GM19468 (cell line): ENCODE measurements around the gene KIF5A.
"Not testable (repeated sequence)": the region's sequence is repeated elsewhere in the genome, so short reads cannot be mapped to it uniquely, and the experiment has no call there.

Experiments used
- ATAC-seq: cut with Tn5 transposase; IDR thresholded peaks from one replicate; pipeline ENCODE4 v1.9.1; 2021; ENCODE audit warnings: mild to moderate bottlenecking, moderate library complexity, moderate number of reproducible peaks; ENCODE audit not compliant: unreplicated experiment; ENCODE audit errors: extremely low read depth

The KIF5A gene

DNA sequence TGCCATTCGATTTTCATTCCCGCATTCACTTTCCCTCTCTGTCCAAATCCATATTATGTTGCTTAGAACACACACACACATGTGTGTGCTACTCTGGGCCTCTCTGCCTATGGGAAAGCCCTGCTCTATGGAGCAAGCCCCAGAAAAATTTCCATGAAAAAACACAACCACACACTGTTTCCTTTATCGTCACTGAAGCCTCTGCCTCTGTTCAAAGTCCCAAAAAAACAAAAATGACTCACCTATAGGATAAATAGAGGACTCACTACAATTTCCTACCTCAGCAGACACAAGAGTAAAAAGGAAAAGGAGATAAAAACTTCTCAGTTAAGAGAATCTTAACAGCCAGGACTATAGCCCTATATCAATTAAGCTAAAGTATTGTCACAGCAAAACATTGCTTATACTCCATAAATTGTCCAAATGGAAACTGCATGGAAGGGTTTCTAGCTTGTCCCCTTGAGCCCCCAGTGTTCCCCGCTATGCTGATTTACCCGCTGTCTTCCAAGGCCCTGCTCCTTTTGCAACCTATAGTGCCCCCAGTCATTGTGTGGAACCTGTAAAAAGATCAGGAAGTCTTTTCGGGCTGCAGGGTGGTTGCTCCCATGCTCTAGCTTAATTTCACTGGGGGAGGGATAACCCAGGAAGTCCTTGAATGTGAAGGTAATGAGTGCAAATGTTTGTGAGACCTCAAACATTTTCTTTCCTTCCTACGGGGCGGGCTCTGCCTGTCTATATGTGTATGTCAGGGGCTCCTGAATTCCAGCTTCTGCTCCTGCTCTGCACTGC is 30.0 kb downstream of the KIF5A start:
- ATAC-seq: no peak

GRCh38 chr12:57580466-57580795 is 30.6 kb downstream of the KIF5A start:
- ATAC-seq: no peak

DNA sequence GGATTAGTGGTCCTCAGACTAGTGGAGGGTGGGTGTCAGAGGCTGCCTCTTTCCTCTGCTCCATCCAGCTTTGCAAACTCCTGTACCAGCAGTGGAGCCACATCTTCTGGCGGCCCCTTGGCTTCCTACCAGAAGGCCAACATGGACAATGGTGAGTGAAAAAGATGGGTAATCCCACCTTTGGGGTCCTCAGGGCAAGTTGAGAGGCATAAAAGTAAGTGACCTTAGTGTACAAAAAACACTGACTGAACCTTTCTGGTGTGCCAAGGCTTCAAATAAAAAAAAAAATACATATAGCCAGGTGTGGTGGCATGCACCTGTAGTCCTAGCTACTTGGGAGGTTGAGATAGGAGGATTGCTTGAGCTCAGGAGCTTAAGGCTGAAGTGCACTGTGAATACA is 32.0 kb downstream of the KIF5A start:
- no peak for ATAC-seq

GRCh38 chr12:57582440-57582839 is 32.6 kb downstream of the KIF5A start:
- no peak for ATAC-seq

DNA sequence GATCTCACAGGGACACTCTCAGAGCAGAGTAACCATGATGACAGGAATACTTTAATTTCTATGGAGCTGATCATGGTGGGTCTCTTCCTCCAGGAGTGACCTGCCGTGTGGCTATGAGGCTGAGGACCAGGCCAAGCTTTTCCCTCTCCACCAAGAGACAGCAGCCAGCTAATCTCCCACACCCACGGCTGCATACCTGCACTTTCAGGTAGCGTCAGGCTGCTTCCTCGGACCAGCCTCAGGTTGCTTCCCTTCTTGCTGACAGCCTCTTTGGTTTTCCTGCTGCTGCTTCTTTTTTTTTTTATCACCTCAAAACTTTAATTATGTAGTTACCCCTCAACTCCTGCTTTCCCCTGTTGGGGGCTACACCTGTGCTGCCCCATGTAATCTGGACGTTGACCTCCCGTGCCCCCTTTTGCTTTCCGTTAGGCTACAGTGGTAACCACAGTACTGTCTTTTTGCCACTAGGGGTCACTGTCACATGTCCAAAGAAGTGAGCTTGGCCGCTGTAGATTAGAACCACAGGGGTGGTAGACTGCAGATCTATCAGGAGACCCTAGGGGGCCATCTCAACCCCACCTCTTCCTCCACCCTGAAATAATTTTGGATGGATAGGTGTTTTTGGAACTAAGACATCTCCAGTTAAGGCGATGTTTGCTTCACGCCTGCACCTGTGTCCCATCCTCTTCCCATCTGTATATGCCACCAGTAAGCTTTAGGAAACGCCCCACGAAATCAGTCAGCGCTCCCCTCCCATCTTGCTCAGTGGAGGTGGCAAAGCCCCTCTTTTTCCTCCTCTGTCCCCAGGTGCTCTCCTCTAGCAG is 33.4 kb downstream of the KIF5A start:
- peak; percentile 80 for ATAC-seq

DNA sequence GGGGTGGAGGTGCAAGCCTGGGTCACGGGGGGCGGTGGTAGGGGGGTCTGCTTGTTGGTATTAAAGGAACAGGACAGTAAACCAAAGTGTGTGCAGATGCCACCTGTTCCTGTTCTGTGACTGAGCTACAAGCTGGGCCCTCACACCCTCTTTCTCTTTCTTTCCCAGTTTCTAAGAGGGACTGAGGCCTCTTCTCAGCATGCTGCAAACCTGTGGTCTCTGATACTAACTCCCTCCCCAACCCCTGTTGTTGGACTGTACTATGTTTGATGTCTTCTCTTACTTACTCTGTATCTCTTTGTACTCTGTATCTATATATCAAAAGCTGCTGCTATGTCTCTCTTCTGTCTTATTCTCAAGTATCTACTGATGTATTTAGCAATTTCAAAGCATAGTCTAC is 34.2 kb downstream of the KIF5A start:
- ATAC-seq: no peak

DNA sequence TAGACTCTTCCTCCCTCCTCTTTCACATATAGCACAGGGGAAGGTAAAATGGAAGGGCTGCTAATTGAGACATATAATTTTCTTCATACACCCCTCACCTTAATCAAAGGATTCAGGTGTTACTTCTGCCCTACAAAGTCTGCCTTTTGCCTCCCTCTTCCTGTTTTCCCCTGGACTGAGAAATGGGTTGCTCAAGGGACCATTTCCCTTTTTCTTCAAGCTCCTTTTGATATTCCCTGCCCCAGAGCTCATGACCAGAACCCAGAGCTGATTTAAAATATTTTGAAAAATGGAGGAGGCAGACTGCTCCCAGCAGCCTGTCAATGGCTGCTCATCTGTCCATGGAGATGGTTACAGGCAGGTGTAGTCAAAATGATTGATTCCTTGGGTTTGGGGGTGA is 34.8 kb downstream of the KIF5A start:
- ATAC-seq: no peak

DNA sequence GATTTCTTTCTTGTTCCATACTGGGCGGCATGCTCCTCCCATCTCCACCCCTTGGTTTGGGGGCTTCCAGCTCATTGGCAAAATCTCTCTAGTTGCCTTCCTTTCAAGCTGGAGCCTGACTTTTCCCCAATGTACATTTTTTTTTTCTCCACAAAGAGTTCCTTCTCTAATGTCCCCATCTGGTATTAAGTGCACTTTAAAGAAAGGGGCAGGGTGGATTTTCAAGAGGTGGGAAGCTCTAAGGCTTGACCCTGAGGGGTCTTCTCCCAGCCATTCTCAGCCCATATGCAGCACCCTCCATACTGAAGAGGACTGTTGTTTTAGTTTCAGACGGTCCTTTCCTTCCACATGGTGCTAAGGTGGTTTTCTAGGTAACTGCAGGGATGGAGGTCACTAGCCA is 35.3 kb downstream of the KIF5A start:
- ATAC-seq: no peak

DNA sequence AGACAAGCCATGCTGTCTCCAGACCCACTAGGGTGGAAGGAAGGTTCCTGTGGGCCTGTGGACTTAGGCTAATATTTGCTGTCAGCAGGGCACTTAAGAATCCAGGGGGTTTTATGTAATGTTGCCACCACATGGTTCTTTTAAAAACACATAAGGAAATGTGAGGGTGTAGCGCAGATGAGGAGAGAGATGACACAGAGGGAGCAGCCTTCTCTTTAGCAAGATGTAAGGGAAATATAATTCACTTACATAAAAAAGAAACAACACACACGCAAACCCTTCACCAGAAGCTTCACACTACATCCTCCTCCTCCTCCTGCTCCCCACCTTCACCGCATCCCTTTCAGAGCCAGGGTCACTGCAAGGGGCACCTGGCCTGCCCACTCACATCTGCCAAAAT is 36.3 kb downstream of the KIF5A start:
- no peak for ATAC-seq

DNA sequence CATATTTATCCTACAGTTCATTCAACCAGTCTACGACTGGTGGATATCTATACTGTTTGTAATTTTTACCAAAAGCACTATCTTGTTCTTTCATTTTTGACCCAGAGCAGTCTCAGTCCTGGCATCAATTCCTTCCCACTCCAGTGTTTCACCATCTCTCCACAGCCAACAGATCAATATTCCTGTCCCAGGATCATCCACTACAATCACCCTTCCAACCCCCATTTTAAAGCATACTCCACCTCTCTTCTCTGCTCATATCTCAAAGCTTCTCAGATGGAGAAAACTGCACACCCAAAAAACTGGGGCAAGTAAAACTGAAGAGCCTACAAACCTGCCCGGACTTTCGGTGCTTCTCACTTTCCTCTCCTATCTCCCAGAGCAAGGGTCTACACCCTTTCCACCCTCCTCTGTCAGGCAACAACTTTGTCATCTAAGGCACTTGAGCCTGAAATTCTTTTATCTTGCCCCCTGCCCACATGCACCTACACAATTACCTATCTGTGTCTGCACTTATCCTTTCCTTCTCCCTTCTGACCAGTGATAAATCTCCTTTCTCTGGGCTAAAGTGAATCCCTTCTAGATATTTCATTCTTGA is 37.1 kb downstream of the KIF5A start:
- ATAC-seq: no peak

DNA sequence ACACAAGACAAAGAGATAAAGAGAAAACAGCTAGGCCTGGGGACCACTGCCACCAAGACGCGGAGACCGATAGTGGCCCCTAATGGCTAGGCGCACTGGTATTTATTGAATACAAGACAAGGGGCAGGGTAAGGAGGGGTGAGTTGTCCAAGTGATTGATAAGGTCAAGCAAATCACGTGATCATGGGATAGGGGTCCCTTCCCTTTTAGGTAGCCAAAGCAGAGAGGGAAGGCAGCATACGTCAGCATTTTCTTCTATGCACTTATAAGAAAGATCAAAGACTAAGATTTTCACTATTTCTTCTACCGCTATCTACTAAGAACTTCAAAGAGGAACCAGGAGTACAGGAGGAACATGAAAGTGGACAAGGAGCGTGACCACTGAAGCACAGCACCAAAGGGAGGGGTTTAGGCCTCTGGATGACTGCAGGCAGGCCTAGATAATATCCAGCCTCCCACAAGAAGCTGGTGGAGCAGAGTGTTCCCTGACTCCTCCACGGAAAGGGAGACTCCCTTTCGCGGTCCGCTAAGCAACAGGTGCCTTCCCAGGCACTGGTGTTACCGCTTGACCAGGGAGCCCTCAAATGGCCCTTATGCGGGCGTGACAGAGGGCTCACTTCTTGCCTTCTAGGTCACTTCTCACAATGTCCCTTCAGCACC is 39.2 kb downstream of the KIF5A start:
- not testable (repeated sequence) for ATAC-seq

- ATAC-seq: no peak
Observed at GRCh38 chr12:57590479-57590863, 40.6 kb downstream of the KIF5A start.

GRCh38 chr12:57590864-57591781 is 41.3 kb downstream of the KIF5A start, which contains the start of gene PIP4K2C:
TSS of gene PIP4K2C (plus strand) at chr12:57591192. CDS start at chr12:57591290, 98 bp downstream.
- ATAC-seq: peak; percentile 58

DNA sequence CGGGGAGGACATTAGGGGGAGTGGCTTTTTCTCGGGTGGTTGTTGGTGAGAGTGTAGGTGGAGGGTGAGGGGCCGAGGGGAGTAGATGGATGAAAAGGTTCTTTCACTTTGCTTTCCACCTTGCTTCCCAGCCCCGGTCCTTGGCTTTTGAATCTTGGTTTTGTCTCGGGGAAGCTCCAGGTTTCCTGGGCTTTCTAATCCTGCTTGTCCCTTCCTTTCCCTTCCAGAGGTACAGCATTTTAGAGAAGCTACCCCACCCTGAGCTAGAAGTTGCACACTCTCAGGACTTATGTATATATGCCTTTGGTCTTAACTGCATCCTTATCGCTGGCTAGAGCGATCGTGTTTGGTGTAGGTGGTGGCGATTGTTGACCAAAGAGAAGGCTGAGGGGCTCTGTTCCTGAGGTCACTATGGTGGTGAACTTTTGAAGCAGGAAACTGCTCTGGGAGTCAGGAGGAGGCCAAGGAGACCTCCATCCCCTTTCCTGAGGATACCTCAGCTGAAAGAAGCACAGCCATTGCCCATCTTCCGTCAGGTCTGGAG is 42.0 kb downstream of the KIF5A start:
- ATAC-seq: no peak

GRCh38 chr12:57592551-57593165 is 42.8 kb downstream of the KIF5A start:
- no peak for ATAC-seq

- ATAC-seq: no peak
Observed at GRCh38 chr12:57593187-57593586, 43.3 kb downstream of the KIF5A start.

GRCh38 chr12:57600395-57600794 is 50.6 kb downstream of the KIF5A start:
- ATAC-seq: no peak

DNA sequence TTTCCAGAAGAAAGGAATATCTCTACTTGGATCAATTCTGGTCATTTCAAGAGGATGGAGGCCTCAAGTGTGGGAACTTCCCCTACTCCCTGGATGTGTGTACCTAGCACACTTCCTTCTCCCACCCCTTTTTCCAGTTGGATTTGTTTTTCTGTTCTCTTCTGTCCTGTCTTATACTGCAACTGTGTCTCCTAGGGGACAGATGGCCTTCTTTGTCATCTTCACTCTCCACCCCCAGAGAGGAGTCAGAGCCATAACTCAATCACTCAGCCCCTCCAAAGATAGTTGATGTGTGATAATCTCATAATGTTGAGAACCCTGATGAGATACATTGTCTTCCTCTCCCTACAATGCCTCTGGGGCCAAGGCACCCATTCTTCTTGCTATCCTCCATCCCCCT is 52.7 kb downstream of the KIF5A start:
- ATAC-seq: no peak

GRCh38 chr12:57603324-57603723 is 53.5 kb downstream of the KIF5A start:
- ATAC-seq: no peak
